Gastrocnemius medialis (tissue), 4 donors: ENCODE measurements around the gene CFAP47.

Experiments used
- CTCF ChIP-seq, 5 experiments: fragments of 450-650 bp in 3 of 5; fragments of 200-600 bp in 2 of 5; sonication (generic) in 2 of 5; IDR thresholded peaks in 4 of 5; conservative IDR thresholded peaks in 1 of 5; 1 replicate in 4 of 5; 2 replicates in 1 of 5; pipeline ENCODE4 v1.5.1; 2016 to 2019; ENCODE audit warnings: antibody characterized with exemption in 5 of 5, mild to moderate bottlenecking in 3 of 5, moderate library complexity in 3 of 5
- POLR2A ChIP-seq, 2 donors: fragments of 450-650 bp; IDR thresholded peaks; one replicate each; pipeline ENCODE4 v1.6.1; 2017; ENCODE audit warnings: antibody characterized with exemption in 2 of 2, mild to moderate bottlenecking in 2 of 2, moderate library complexity in 2 of 2

DNA sequence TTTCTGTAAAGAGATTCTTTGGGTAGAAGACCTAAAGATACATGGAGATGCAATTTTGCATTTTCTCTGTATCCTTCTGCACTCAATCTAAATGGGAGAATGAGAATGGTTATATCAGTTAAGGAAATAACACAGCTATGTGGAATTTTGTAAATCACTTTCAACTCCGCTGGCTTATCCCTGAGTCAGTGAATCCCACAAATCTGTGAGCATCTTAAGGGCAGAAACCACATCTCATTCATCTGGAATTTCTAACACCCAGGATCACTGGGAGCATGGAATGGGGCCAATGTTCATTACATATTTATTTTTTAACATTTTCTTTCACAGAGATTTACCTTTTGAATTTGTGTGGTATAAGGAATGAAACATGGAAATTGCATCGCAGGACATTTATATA lies 167.8 kb downstream of the CFAP47 start:
- TF ChIP-seq POLR2A (IDR thresholded peaks at IDR 0.05) (no peak), CTCF (IDR thresholded peaks at IDR 0.05 in 4 of 5, conservative IDR thresholded peaks at IDR 0.05 in 1 of 5) (no peak)
